ENCODE data around the gene STAG1.
"Not testable (repeated sequence)": the region's sequence is repeated elsewhere in the genome, so short reads cannot be mapped to it uniquely, and the experiment has no call there.

Gene STAG1

GRCh38 chr3:136604961-136605360 is 147.2 kb downstream of the STAG1 start:
- Histone ChIP-seq H3K27me3 (ENCODE audit: insufficient read depth, low read length) (no peaks in the 10 kb centered on the region), H3K4me3 (ENCODE audit: low read depth, low read length) (no peak overlapping the region), H3K36me3 (ENCODE audit: insufficient read depth, low read length) (peaks cover 3% of the 10 kb centered on the region; the same call in 1 of the 2 replicates), H2AFZ (ENCODE audit: low read length, unreplicated experiment) (no peak overlapping the region), H3K79me2 (ENCODE audit: control insufficient read depth, insufficient read depth, low read length, unreplicated experiment) (peaks cover 7% of the 10 kb centered on the region), H3K27ac (ENCODE audit: low read depth, low read length) (no peak overlapping the region), H3K4me1 (ENCODE audit: control insufficient read depth, insufficient read depth, low read length, unreplicated experiment) (peaks cover 13% of the 10 kb centered on the region)

DNA sequence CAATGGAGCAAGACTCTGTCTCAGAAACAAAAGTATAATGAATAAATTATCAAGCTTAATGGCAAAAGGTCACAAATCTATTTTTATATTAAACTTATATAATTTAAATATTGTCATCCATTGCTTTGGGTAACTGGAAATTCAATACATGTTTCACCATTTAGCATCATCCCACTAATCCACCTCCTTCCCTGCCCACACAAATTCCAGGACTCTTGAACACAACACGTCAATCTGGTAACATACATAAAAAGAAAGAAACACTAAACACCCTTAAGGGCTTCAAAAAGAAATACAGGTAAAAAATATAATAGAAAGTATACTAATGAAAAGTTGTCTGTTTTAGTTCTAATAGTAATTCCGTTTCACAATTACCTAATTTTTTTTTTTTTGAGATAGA is 149.4 kb downstream of the STAG1 start:
- H2AFZ ChIP-seq (ENCODE audit: low read length, unreplicated experiment) = no peak overlapping the region
- H3K27me3 ChIP-seq (ENCODE audit: insufficient read depth, low read length) = no peaks in the 10 kb centered on the region
- no peak overlapping the region for H3K4me3 ChIP-seq (ENCODE audit: low read depth, low read length)
- no peaks in the 10 kb centered on the region for H3K36me3 ChIP-seq (ENCODE audit: insufficient read depth, low read length)
- peaks cover 4% of the 10 kb centered on the region for H3K79me2 ChIP-seq (ENCODE audit: control insufficient read depth, insufficient read depth, low read length, unreplicated experiment)
- H3K4me1 ChIP-seq (ENCODE audit: control insufficient read depth, insufficient read depth, low read length, unreplicated experiment) = peaks cover 13% of the 10 kb centered on the region
- no peak overlapping the region for H3K27ac ChIP-seq (ENCODE audit: low read depth, low read length)

DNA sequence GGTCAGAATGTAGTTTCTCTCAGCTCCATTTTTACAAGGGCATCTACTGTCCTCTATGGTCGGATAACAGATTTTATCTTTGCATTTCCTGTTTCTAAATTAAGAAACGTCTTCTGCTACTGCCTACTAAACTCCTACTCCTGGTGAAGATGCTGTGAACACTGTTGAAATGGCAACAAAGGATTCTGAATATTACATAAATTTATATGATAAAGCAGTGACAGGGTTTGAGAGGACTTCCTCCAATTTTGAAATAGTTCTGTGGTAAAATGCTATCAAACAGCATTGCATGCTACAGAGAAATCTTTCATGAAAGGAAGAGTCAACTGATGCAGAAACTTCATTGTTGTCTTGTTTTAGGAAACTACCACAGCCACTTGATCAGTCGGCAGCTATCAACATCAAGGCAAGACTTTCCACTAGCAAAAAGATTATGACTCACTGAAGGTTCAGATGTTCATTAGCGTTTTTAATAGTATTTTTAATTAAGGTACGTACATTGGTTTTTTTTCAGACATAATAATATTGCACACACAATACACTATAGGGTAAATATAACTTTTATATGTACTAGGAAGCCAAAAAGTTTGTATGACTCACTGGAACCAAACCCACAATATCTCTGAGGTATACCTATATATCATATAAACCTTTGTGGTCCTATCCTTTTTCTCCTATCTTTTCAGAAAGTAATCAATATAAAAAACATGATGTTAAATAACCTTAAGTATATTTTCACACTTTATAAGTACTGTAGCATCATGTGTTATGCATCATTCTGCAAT is 156.1 kb downstream of the STAG1 start:
- Histone ChIP-seq H3K27ac (ENCODE audit: low read depth, low read length) (no peak overlapping the region), H3K4me3 (ENCODE audit: low read depth, low read length) (no peak overlapping the region), H3K27me3 (ENCODE audit: insufficient read depth, low read length) (no peaks in the 10 kb centered on the region), H3K4me1 (ENCODE audit: control insufficient read depth, insufficient read depth, low read length, unreplicated experiment) (no peaks in the 10 kb centered on the region), H3K36me3 (ENCODE audit: insufficient read depth, low read length) (no peaks in the 10 kb centered on the region; the same call in 1 of the 2 replicates), H2AFZ (ENCODE audit: low read length, unreplicated experiment) (no peak overlapping the region), H3K79me2 (ENCODE audit: control insufficient read depth, insufficient read depth, low read length, unreplicated experiment) (no peaks in the 10 kb centered on the region)

DNA sequence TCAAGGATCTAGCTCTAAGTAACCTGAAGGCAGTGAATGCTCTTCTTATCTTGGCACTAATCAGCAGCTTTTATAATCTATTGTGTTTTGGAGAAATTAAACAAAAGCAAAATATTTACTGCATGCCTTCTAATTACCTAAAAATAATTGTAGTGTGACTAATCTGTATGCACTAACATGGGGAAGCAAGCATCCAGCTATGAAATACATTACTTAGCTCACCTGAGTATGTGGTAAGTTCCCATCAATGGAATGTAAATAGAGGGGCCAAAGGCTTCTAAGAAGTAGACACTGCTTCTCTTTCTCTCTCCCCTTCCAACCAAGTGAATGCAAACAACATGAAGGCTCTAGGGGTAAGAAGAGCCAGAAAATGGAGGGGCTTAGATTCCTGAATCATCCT is 165.6 kb downstream of the STAG1 start:
- H2AFZ ChIP-seq (ENCODE audit: low read length, unreplicated experiment) = no peak overlapping the region
- H3K36me3 ChIP-seq (ENCODE audit: insufficient read depth, low read length) = no peaks in the 10 kb centered on the region
- no peaks in the 10 kb centered on the region for H3K27me3 ChIP-seq (ENCODE audit: insufficient read depth, low read length)
- H3K4me3 ChIP-seq (ENCODE audit: low read depth, low read length) = no peak overlapping the region
- no peaks in the 10 kb centered on the region for H3K4me1 ChIP-seq (ENCODE audit: control insufficient read depth, insufficient read depth, low read length, unreplicated experiment)
- no peak overlapping the region for H3K27ac ChIP-seq (ENCODE audit: low read depth, low read length)
- H3K79me2 ChIP-seq (ENCODE audit: control insufficient read depth, insufficient read depth, low read length, unreplicated experiment) = no peaks in the 10 kb centered on the region

DNA sequence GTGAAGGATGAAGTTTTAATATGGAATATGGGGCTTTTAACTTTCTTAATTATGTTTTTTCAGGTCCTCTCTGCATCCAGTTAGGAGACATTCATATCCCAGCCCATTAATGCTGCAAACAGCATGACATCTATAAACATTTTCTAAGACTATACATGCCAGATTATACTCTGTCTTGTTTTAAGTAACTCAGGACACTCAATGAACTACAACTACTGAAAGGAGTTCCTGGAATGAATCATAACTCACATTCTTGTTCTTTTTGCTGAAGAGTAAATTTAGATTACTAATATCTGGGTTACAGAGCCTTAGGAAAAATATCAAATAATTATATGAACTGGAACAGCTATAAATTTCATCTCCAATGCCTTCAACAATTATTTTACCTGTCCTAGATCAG is 167.4 kb downstream of the STAG1 start:
- Histone ChIP-seq H3K4me3 (ENCODE audit: low read depth, low read length) (no peak overlapping the region), H3K79me2 (ENCODE audit: control insufficient read depth, insufficient read depth, low read length, unreplicated experiment) (no peaks in the 10 kb centered on the region), H3K4me1 (ENCODE audit: control insufficient read depth, insufficient read depth, low read length, unreplicated experiment) (no peaks in the 10 kb centered on the region), H3K27ac (ENCODE audit: low read depth, low read length) (no peak overlapping the region), H2AFZ (ENCODE audit: low read length, unreplicated experiment) (no peak overlapping the region), H3K27me3 (ENCODE audit: insufficient read depth, low read length) (no peaks in the 10 kb centered on the region), H3K36me3 (ENCODE audit: insufficient read depth, low read length) (no peaks in the 10 kb centered on the region)

DNA sequence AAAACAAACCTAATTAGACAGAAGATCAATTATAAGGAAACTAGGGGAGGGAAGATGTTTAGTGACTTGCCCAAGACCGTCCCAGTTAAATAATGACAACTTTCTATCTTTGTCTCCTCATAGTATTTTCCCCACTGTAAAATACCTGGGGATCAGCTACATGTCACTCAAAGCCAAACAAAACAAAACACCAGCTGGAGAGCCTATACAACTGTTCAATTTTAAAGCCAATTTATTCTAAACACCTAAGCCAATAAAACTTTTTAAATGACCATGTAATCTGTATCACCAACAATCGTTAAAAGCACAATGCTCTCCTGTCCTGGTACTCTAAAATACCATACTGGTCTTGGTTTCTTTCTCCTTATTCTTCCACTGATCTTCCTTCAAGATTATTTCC is 168.4 kb downstream of the STAG1 start:
- Histone ChIP-seq H3K4me1 (ENCODE audit: control insufficient read depth, insufficient read depth, low read length, unreplicated experiment) (no peaks in the 10 kb centered on the region), H3K27ac (ENCODE audit: low read depth, low read length) (no peak overlapping the region), H3K36me3 (ENCODE audit: insufficient read depth, low read length) (no peaks in the 10 kb centered on the region), H3K79me2 (ENCODE audit: control insufficient read depth, insufficient read depth, low read length, unreplicated experiment) (no peaks in the 10 kb centered on the region), H3K4me3 (ENCODE audit: low read depth, low read length) (no peak overlapping the region), H3K27me3 (ENCODE audit: insufficient read depth, low read length) (no peaks in the 10 kb centered on the region), H2AFZ (ENCODE audit: low read length, unreplicated experiment) (no peak overlapping the region)

DNA sequence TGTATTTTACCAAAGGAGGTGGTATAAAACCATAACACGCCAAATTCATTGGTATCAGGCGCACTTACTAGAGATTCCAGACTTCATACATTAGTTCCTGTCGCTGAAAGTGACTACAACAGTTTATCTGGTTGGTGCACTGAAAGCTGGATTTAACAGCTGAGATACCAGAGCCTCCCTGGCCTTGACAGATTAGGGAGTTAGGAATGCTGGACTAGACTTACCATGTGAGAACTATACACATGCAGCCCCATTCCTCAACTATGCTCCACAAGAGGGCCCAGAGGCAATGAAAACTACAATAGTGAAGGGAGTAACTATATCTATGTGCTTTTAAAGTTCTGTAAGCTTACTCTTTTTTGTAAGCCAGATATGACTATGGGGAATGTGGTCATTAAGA is 174.4 kb downstream of the STAG1 start:
- Histone ChIP-seq H3K4me1 (ENCODE audit: control insufficient read depth, insufficient read depth, low read length, unreplicated experiment) (no peaks in the 10 kb centered on the region), H3K36me3 (ENCODE audit: insufficient read depth, low read length) (no peaks in the 10 kb centered on the region), H2AFZ (ENCODE audit: low read length, unreplicated experiment) (no peak overlapping the region), H3K4me3 (ENCODE audit: low read depth, low read length) (no peak overlapping the region), H3K79me2 (ENCODE audit: control insufficient read depth, insufficient read depth, low read length, unreplicated experiment) (no peaks in the 10 kb centered on the region), H3K27ac (ENCODE audit: low read depth, low read length) (no peak overlapping the region), H3K27me3 (ENCODE audit: insufficient read depth, low read length) (no peaks in the 10 kb centered on the region)

DNA sequence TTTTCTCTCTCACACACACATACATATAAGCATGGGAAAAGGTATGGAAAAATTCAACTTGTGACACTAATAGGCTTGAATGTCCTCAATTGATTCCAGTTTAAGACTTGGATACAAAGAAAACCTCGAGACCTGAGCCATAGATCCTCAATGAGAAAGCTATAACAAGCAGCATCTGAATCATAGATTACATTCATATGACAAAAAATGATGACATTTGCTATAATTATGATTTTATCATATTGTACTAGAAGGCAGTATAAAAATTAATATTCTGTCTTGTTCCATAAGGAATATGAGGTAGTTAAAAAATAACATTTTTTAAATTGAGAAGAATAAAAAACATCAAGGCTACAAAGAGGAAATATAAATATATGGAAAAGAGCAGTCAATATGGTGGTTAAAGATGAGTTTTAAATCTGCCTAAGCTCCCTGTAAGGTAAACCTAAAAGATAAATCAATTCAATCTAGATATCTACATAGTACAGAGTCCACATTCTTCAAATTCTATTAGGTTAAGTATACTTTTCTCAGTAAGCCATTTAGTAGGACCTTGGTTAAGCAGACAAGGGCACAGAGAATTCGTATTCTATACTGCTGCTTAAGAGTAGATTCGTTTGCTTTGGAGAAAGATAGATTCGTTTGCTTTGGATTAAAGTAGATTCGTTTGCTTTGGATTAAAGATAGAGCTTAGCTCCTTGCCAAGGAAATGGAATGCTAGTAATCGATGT is 175.7 kb downstream of the STAG1 start:
- H3K79me2 ChIP-seq (ENCODE audit: control insufficient read depth, insufficient read depth, low read length, unreplicated experiment) = no peaks in the 10 kb centered on the region
- H3K36me3 ChIP-seq (ENCODE audit: insufficient read depth, low read length) = no peaks in the 10 kb centered on the region
- H3K4me3 ChIP-seq (ENCODE audit: low read depth, low read length) = no peak overlapping the region
- no peaks in the 10 kb centered on the region for H3K27me3 ChIP-seq (ENCODE audit: insufficient read depth, low read length)
- no peak overlapping the region for H2AFZ ChIP-seq (ENCODE audit: low read length, unreplicated experiment)
- H3K4me1 ChIP-seq (ENCODE audit: control insufficient read depth, insufficient read depth, low read length, unreplicated experiment) = no peaks in the 10 kb centered on the region
- no peak overlapping the region for H3K27ac ChIP-seq (ENCODE audit: low read depth, low read length)

DNA sequence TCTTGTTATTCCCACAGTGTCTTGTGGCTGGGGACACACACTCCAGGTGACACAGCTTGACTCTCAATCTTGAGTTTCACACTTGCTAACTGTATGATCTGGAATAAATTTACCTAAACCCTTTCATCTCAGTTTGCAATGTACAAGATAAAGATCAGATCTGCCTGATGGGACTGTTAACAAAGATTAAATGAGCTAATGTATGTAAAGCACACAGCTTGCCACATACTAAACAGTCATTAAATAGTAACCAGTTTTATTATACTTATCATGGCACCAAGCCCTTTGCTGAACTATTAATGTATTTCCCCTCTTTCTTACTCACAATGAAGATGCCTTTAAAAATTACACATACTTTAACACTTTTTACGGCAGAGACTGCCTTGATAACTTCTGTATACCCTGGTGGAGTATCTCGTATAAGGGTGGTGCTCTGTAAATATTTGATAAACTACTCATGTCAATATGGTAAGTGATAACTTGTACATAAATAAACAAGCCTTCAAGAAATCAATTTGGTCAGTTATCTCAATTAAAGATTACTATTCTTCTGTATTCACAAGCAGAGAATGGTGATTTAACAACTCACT is 184.5 kb downstream of the STAG1 start:
- Histone ChIP-seq H3K36me3 (ENCODE audit: insufficient read depth, low read length) (no peaks in the 10 kb centered on the region), H3K27me3 (ENCODE audit: insufficient read depth, low read length) (no peaks in the 10 kb centered on the region), H3K4me1 (ENCODE audit: control insufficient read depth, insufficient read depth, low read length, unreplicated experiment) (no peaks in the 10 kb centered on the region), H3K4me3 (ENCODE audit: low read depth, low read length) (no peak overlapping the region), H3K27ac (ENCODE audit: low read depth, low read length) (no peak overlapping the region), H2AFZ (ENCODE audit: low read length, unreplicated experiment) (no peak overlapping the region), H3K79me2 (ENCODE audit: control insufficient read depth, insufficient read depth, low read length, unreplicated experiment) (no peaks in the 10 kb centered on the region)

DNA sequence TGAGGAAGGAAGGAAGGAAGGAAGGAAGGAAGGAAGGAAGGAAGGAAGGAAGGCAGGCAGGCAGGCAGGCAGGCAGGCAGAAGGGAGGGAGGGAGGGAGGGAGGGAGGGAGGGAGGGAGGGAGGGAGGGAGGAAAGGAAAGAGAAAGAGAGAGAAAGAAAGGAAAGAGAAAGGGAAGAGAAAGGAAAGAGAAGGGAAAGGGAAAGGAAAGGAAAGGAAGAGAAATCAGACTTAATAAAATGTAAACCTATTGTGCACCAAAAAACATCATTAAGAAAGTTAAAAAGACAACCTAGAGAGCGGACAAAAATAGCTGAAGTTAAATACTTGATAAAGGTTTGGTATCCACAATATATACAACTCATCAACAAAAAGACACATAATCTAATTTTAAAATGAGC is 187.2 kb downstream of the STAG1 start:
- not testable (repeated sequence) for H3K4me1 ChIP-seq (ENCODE audit: control insufficient read depth, insufficient read depth, low read length, unreplicated experiment); H3K27me3 ChIP-seq (ENCODE audit: insufficient read depth, low read length); H3K4me3 ChIP-seq (ENCODE audit: low read depth, low read length); H3K79me2 ChIP-seq (ENCODE audit: control insufficient read depth, insufficient read depth, low read length, unreplicated experiment); H3K27ac ChIP-seq (ENCODE audit: low read depth, low read length); H2AFZ ChIP-seq (ENCODE audit: low read length, unreplicated experiment); H3K36me3 ChIP-seq (ENCODE audit: insufficient read depth, low read length)

- no peak overlapping the region for H3K27ac ChIP-seq (ENCODE audit: low read depth, low read length)
- H3K79me2 ChIP-seq (ENCODE audit: control insufficient read depth, insufficient read depth, low read length, unreplicated experiment) = no peaks in the 10 kb centered on the region
- no peak overlapping the region for H2AFZ ChIP-seq (ENCODE audit: low read length, unreplicated experiment)
- no peak overlapping the region for H3K4me3 ChIP-seq (ENCODE audit: low read depth, low read length)
- H3K27me3 ChIP-seq (ENCODE audit: insufficient read depth, low read length) = no peaks in the 10 kb centered on the region
- no peaks in the 10 kb centered on the region for H3K36me3 ChIP-seq (ENCODE audit: insufficient read depth, low read length)
- H3K4me1 ChIP-seq (ENCODE audit: control insufficient read depth, insufficient read depth, low read length, unreplicated experiment) = no peaks in the 10 kb centered on the region
These were observed 190.2 kb downstream of the STAG1 start for GRCh38 chr3:136562026-136562425.
